ENCODE data around the gene TTC7B.

DNA sequence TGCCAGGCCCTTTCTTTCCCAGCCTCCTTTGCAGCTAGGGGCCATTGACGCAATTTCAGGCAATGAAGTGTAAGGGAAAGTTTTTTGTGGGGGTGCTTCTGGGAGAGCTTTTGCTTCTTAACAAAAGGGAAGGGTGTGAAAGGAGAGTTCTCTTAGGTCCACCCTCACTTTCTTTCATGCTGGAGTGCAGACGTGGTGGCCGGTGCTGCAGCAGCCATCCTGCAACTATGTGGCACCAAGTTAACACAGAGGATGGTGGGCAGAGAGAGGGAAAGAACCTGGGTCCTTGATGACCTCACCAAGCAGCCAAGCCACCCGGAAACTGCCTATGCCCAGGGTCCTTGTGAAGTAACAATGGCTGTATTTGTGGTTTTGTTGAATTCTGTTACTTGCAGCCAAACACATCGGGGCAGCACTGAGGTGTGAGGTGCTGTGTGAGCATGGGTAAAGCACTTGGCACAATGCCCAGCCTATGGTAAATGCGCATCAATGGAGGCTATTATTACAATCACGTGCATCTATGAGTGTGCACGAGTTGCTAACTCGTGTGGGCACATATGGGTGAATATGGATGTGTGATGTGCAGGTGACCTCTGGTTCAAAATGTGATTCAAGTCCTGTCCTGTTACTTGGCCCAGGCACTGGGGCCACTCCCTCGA is 296.8 kb downstream of the TTC7B start:
- TF ChIP-seq CTCF (IDR thresholded peaks at IDR 0.05) (no peak), EZH2phosphoT487 (IDR thresholded peaks at IDR 0.05) (no peak), EZH2 (IDR thresholded peaks at IDR 0.05) (no peak)

Data from neural progenitor cell (in vitro differentiated cells).